Hepatocyte (in vitro differentiated cells): ENCODE measurements around the gene GLDC. TPM values are rescaled to one million over a fixed set of nuclear protein-coding genes. Genes with fewer than 3 reads are reported as not detected.

Experiments used
- DNase-seq: peaks from one replicate; pipeline ENCODE4 v3.0.0-alpha.2; 2016; ENCODE audit warnings: low spot score
- H2AFZ ChIP-seq: fragments of 200-600 bp; sonication (generic); 2 replicates; pipeline ENCODE4 v1.6.0; 2016; ENCODE audit warnings: antibody characterized with exemption, mild to moderate bottlenecking
- H3K27ac ChIP-seq: fragments of 200-600 bp; sonication (generic); 2 replicates; pipeline ENCODE4 v1.5.1; 2016; ENCODE audit warnings: mild to moderate bottlenecking
- H3K27me3 ChIP-seq: fragments of 200-600 bp; sonication (generic); 2 replicates; pipeline ENCODE4 v1.6.1; 2016
- H3K36me3 ChIP-seq: fragments of 200-600 bp; sonication (generic); replicated peaks from 2 replicates; pipeline ENCODE4 v1.5.1; 2016; ENCODE audit warnings: low read depth; ENCODE audit not compliant: insufficient read depth
- H3K4me1 ChIP-seq: fragments of 200-600 bp; sonication (generic); 2 replicates; pipeline ENCODE4 v1.5.1; 2016; ENCODE audit warnings: mild to moderate bottlenecking, moderate library complexity; ENCODE audit not compliant: insufficient read depth
- H3K4me2 ChIP-seq: fragments of 200-600 bp; sonication (generic); 2 replicates; pipeline ENCODE4 v1.6.0; 2016
- H3K4me3 ChIP-seq: fragments of 200-600 bp; sonication (generic); 2 replicates; pipeline ENCODE4 v1.5.1; 2016; ENCODE audit warnings: mild to moderate bottlenecking
- H3K79me2 ChIP-seq: fragments of 200-600 bp; sonication (generic); 2 replicates; pipeline ENCODE4 v1.6.0; 2017; ENCODE audit warnings: mild to moderate bottlenecking
- H3K9me2 ChIP-seq: fragments of 200-600 bp; sonication (generic); replicated peaks from 2 replicates; pipeline ENCODE4 v1.6.0; 2017; ENCODE audit warnings: mild to moderate bottlenecking; ENCODE audit not compliant: insufficient read depth
- H3K9me3 ChIP-seq: fragments of 200-600 bp; sonication (generic); 2 replicates; pipeline ENCODE4 v1.5.1; 2016; ENCODE audit warnings: low read depth, mild to moderate bottlenecking
- H4K20me1 ChIP-seq: fragments of 200-600 bp; sonication (generic); 2 replicates; pipeline ENCODE4 v1.6.0; 2016; ENCODE audit warnings: mild to moderate bottlenecking; ENCODE audit not compliant: insufficient read depth, poor library complexity, severe bottlenecking
- CTCF ChIP-seq: fragments of 200-600 bp; sonication (generic); IDR thresholded peaks from 2 replicates; pipeline ENCODE4 v1.5.1; 2016; ENCODE audit warnings: antibody characterized with exemption, mild to moderate bottlenecking; ENCODE audit not compliant: poor library complexity
- EZH2 ChIP-seq: fragments of 200-600 bp; sonication (generic); IDR thresholded peaks from 2 replicates; pipeline ENCODE4 v1.6.1; 2016; ENCODE audit warnings: antibody characterized with exemption, mild to moderate bottlenecking, borderline replicate concordance
- EZH2phosphoT487 ChIP-seq: fragments of 200-600 bp; sonication (generic); IDR thresholded peaks from one replicate; pipeline ENCODE4 v1.6.1; 2018; ENCODE audit warnings: antibody characterized with exemption, mild to moderate bottlenecking, low read depth, moderate library complexity; ENCODE audit not compliant: unreplicated experiment, severe bottlenecking
- WGBS: methylation state at CpG from one replicate; pipeline ENCODE4 v1.1.6; 2016; ENCODE audit warnings: low lambda C conversion rate; ENCODE audit errors: missing lambda C conversion rate; 5-methylcytosine and 5-hydroxymethylcytosine counted together
- polyA plus RNA-seq: library from polyadenylated mRNA; unstranded; fragments of >200 nt; fragmentation: Nextera tagmentation; extraction: Ambion mirVana; gene quantifications from 2 replicates; pipeline ENCODE4 v1.2.1, GENCODE V29; 2016
- total RNA-seq: library from RNA; depleted of rRNA; stranded (reverse); fragments of >200 nt; gene quantifications from 2 replicates; pipeline ENCODE4 v1.2.3, GENCODE V29; 2014

The GLDC gene
- total and polyA plus RNA-seq, 2 experiments from 2014 or later = 15.6 to 18.4 TPM

GRCh38 chr9:6592231-6592630, 53.3 kb downstream of the GLDC start:
- Histone ChIP-seq H3K4me3 (no peak overlapping the region), H3K27me3 (no peaks in the 10 kb centered on the region), H3K27ac (no peak overlapping the region), H4K20me1 (no peaks in the 10 kb centered on the region), H3K4me1 (peaks cover 7% of the 10 kb centered on the region), H3K4me2 (no peak overlapping the region), H3K9me3 (no peaks in the 10 kb centered on the region), H3K79me2 (no peaks in the 10 kb centered on the region), H3K36me3 (no peaks in the 10 kb centered on the region), H2AFZ (no peak overlapping the region), H3K9me2 (no peaks in the 10 kb centered on the region)
- no peak for TF ChIP-seq EZH2phosphoT487
- TF ChIP-seq CTCF = no peak
- no peak for TF ChIP-seq EZH2
- 15% methylated on average over 2 of the region's 2 CpGs for WGBS
- DNase-seq = no peak

- DNase-seq = peak; percentile 36
- no peak overlapping the region for H3K4me2 ChIP-seq
- H3K9me3 ChIP-seq = no peaks in the 10 kb centered on the region
- no peaks in the 10 kb centered on the region for H4K20me1 ChIP-seq
- peaks cover 7% of the 10 kb centered on the region for H3K4me1 ChIP-seq
- H3K9me2 ChIP-seq = no peaks in the 10 kb centered on the region
- H3K79me2 ChIP-seq = no peaks in the 10 kb centered on the region
- H3K27ac ChIP-seq = no peak overlapping the region
- H2AFZ ChIP-seq = no peak overlapping the region
- H3K4me3 ChIP-seq = no peak overlapping the region
- TF ChIP-seq EZH2phosphoT487 = peak; percentile 87
- no peak for TF ChIP-seq CTCF
- H3K36me3 ChIP-seq = no peaks in the 10 kb centered on the region
- no peaks in the 10 kb centered on the region for H3K27me3 ChIP-seq
- 20% methylated on average over 2 of the region's 2 CpGs for WGBS
Measured at GRCh38 chr9:6590772-6591384, 54.7 kb downstream of the GLDC start.

- H3K27me3 ChIP-seq = no peaks in the 10 kb centered on the region
- no peak overlapping the region for H3K4me3 ChIP-seq
- no peaks in the 10 kb centered on the region for H3K36me3 ChIP-seq
- no peaks in the 10 kb centered on the region for H4K20me1 ChIP-seq
- TF ChIP-seq EZH2 (no peak), EZH2phosphoT487 (no peak), CTCF (no peak)
- H3K4me2 ChIP-seq = no peak overlapping the region
- peaks cover 7% of the 10 kb centered on the region for H3K4me1 ChIP-seq
- no peaks in the 10 kb centered on the region for H3K79me2 ChIP-seq
- WGBS = 57% methylated on average over 2 of the region's 2 CpGs
- H3K27ac ChIP-seq = no peak overlapping the region
- DNase-seq = no peak
- H2AFZ ChIP-seq = no peak overlapping the region
- no peaks in the 10 kb centered on the region for H3K9me3 ChIP-seq
- no peaks in the 10 kb centered on the region for H3K9me2 ChIP-seq
Measured at GRCh38 chr9:6590334-6590733, 55.2 kb downstream of the GLDC start.
